Peyer's patch (tissue), 4 donors: ENCODE measurements around the gene PLCL2. TPM values are rescaled to one million over a fixed set of nuclear protein-coding genes. Genes with fewer than 3 reads are reported as not detected.

ENCODE experiments used
- DNase-seq, 3 donors: peaks; one replicate each; pipeline ENCODE4 v3.0.0-alpha.2; 2017 to 2019
- H3K27ac ChIP-seq, 4 donors: fragments of 200-600 bp; sonication (generic); one replicate each; pipeline ENCODE4 v1.5.1; 2016 to 2019
- H3K27me3 ChIP-seq, 2 donors: fragments of 200-600 bp; sonication (generic); one replicate each; pipeline ENCODE4 v1.5.1; 2019
- H3K36me3 ChIP-seq, 3 donors: fragments of 200-600 bp; sonication (generic); one replicate each; pipeline ENCODE4 v1.5.1; 2016 to 2019
- H3K4me1 ChIP-seq, 4 donors: fragments of 200-600 bp; sonication (generic); one replicate each; pipeline ENCODE4 v1.5.1; 2016 to 2019
- H3K4me3 ChIP-seq, 4 donors: fragments of 200-600 bp; sonication (generic); 1 replicate in 3 of 4; 2 replicates in 1 of 4; pipeline ENCODE4 v1.5.1; 2016 to 2019; ENCODE audit warnings: mild to moderate bottlenecking in 1 of 4
- H3K9me3 ChIP-seq, 4 donors: fragments of 200-600 bp; sonication (generic); one replicate each; pipeline ENCODE4 v1.5.1; 2016 to 2019; ENCODE audit warnings: mild to moderate bottlenecking in 1 of 4
- CTCF ChIP-seq, 6 experiments: fragments of 450-650 bp in 4 of 6; fragments of 200-600 bp in 2 of 6; sonication (generic) in 1 of 6; IDR thresholded peaks; one replicate each; pipeline ENCODE4 v1.5.1; 2017 to 2019; ENCODE audit warnings: antibody characterized with exemption in 6 of 6, mild to moderate bottlenecking in 3 of 6, moderate library complexity in 1 of 6
- POLR2A ChIP-seq, 2 donors: fragments of 450-650 bp; IDR thresholded peaks; one replicate each; pipeline ENCODE4 v1.5.1; 2017; ENCODE audit warnings: antibody characterized with exemption in 2 of 2, mild to moderate bottlenecking in 2 of 2, moderate library complexity in 2 of 2
- total RNA-seq, 4 donors: library from RNA; depleted of rRNA; stranded (reverse); fragments of >200 nt; gene quantifications; one replicate each; pipeline ENCODE4 v1.1.0, GENCODE V29; 2016

Gene PLCL2
- total RNA-seq, 4 donors from 2014 or later, result 21.8 to 39.6 (median 25.4) TPM

- Histone ChIP-seq H3K36me3 (no peaks in the 10 kb centered on the region), H3K27me3 (no peaks in the 10 kb centered on the region), H3K9me3 (no peaks in the 10 kb centered on the region), H3K27ac (no peak overlapping the region), H3K4me3 (no peak overlapping the region), H3K4me1 (peaks cover 0 to 18% (median 8%) of the 10 kb centered on the region in 4 donors)
- TF ChIP-seq CTCF (IDR thresholded peaks at IDR 0.05), result no peak
- TF ChIP-seq POLR2A (IDR thresholded peaks at IDR 0.05), result no peak
- no peak for DNase-seq
Observed at GRCh38 chr3:16908896-16909295, 24.1 kb downstream of the PLCL2 start.

DNA sequence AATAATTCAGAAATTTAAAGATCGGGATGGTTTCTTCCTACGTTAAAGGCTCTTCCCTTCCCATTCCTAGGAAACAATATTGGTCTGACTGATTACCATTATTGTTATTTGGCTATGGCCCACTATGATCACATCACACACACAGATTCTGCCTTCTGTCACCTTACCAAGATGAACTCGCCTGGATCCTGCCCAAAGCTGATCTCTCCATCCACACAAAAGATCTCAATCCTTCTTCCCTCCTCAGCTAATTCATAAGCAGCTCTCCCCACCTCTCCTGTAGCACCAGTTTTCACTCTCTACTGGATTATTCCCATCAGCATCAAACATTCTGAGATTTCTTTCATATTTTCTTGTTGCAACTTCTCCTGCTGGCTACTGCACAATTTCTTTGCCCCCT lies 25.0 kb downstream of the PLCL2 start:
- Histone ChIP-seq H3K4me1 (peaks cover 0 to 18% (median 8%) of the 10 kb centered on the region in 4 donors), H3K9me3 (no peaks in the 10 kb centered on the region), H3K36me3 (no peaks in the 10 kb centered on the region), H3K27ac (no peak overlapping the region), H3K27me3 (no peaks in the 10 kb centered on the region), H3K4me3 (no peak overlapping the region)
- TF ChIP-seq CTCF (IDR thresholded peaks at IDR 0.05) (no peak), POLR2A (IDR thresholded peaks at IDR 0.05) (no peak)
- DNase-seq, result no peak

- Histone ChIP-seq H3K27ac (no peak overlapping the region), H3K36me3 (no peaks in the 10 kb centered on the region), H3K4me3 (no peak overlapping the region), H3K27me3 (no peaks in the 10 kb centered on the region), H3K4me1 (peaks cover 0 to 18% (median 8%) of the 10 kb centered on the region in 4 donors), H3K9me3 (no peaks in the 10 kb centered on the region)
- TF ChIP-seq CTCF (IDR thresholded peaks at IDR 0.05) (no peak), POLR2A (IDR thresholded peaks at IDR 0.05) (no peak)
- DNase-seq, result no peak
Observed at GRCh38 chr3:16910207-16910606, 25.5 kb downstream of the PLCL2 start.

DNA sequence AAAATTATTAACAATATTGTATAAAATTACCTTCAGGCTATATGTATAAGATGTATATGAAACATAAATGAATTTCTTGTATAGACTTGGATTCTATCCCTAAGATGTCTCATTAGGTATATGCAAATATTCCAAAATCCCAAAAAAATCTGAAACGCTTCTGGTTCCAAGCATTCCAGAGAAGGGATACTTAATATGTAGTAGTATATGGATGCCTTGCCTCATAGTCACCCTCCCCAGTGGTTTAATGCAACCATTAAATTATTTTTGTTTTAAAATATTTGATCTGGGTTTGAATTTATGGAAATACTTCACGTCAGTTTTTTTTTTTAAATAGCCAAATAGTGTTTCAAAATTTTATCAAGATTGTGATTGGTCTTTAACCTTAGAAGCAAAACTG lies 27.2 kb downstream of the PLCL2 start:
- H3K4me3 ChIP-seq, result no peak overlapping the region
- H3K27ac ChIP-seq, result no peak overlapping the region
- no peaks in the 10 kb centered on the region for H3K9me3 ChIP-seq
- no peak for DNase-seq
- H3K36me3 ChIP-seq, result no peaks in the 10 kb centered on the region
- no peak for TF ChIP-seq POLR2A (IDR thresholded peaks at IDR 0.05)
- TF ChIP-seq CTCF (IDR thresholded peaks at IDR 0.05), result no peak
- H3K27me3 ChIP-seq, result no peaks in the 10 kb centered on the region
- peaks cover 0 to 7% (median 3%) of the 10 kb centered on the region in 4 donors for H3K4me1 ChIP-seq

- peak overlapping the region in 1 of 4 donors; percentile 40 for H3K27ac ChIP-seq
- TF ChIP-seq CTCF (IDR thresholded peaks at IDR 0.05) (no peak), POLR2A (IDR thresholded peaks at IDR 0.05) (no peak)
- no peaks in the 10 kb centered on the region for H3K27me3 ChIP-seq
- no peaks in the 10 kb centered on the region for H3K4me1 ChIP-seq
- DNase-seq, result no peak
- no peaks in the 10 kb centered on the region for H3K9me3 ChIP-seq
- no peak overlapping the region for H3K4me3 ChIP-seq
- H3K36me3 ChIP-seq, result no peaks in the 10 kb centered on the region
Observed at GRCh38 chr3:16912400-16913263, 27.9 kb downstream of the PLCL2 start.
